ENCODE data around the gene SCGB2B2. TPM values are rescaled to one million over a fixed set of nuclear protein-coding genes. Genes with fewer than 3 reads are reported as not detected.

SCGB2B2 gene
- total RNA-seq, 1 experiment from 2014 or later: not detected

Other genes with a start within 250 kb of the SCGB2B2 start
- gene UBA2, start 248.8 kb downstream of the SCGB2B2 start, total RNA-seq (2014; rRNA removed): 88.3 and 103 TPM in 2 replicates
- 5.2 and 7.5 TPM in 2 replicates for gene WTIP, start 195.4 kb downstream of the SCGB2B2 start, total RNA-seq (2014; rRNA removed)
- gene ZNF302, start 519 bp upstream of the SCGB2B2 start, total RNA-seq (2014; rRNA removed): 7.3 and 15.9 TPM in 2 replicates
- gene ZNF181, start 57.1 kb upstream of the SCGB2B2 start, total RNA-seq (2014; rRNA removed): 2.8 and 17.2 TPM in 2 replicates
- not detected in 2 replicates for gene ZNF599, start 96.1 kb upstream of the SCGB2B2 start, total RNA-seq (2014; rRNA removed)
- gene ZNF30, start 249.7 kb upstream of the SCGB2B2 start, total RNA-seq (2014; rRNA removed): 2.3 and 3.5 TPM in 2 replicates